ENCODE data around the gene SLC35G1.

SLC35G1 gene, protein sequence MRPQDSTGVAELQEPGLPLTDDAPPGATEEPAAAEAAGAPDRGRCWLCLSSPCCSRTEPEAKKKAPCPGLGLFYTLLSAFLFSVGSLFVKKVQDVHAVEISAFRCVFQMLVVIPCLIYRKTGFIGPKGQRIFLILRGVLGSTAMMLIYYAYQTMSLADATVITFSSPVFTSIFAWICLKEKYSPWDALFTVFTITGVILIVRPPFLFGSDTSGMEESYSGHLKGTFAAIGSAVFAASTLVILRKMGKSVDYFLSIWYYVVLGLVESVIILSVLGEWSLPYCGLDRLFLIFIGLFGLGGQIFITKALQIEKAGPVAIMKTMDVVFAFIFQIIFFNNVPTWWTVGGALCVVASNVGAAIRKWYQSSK

DNA sequence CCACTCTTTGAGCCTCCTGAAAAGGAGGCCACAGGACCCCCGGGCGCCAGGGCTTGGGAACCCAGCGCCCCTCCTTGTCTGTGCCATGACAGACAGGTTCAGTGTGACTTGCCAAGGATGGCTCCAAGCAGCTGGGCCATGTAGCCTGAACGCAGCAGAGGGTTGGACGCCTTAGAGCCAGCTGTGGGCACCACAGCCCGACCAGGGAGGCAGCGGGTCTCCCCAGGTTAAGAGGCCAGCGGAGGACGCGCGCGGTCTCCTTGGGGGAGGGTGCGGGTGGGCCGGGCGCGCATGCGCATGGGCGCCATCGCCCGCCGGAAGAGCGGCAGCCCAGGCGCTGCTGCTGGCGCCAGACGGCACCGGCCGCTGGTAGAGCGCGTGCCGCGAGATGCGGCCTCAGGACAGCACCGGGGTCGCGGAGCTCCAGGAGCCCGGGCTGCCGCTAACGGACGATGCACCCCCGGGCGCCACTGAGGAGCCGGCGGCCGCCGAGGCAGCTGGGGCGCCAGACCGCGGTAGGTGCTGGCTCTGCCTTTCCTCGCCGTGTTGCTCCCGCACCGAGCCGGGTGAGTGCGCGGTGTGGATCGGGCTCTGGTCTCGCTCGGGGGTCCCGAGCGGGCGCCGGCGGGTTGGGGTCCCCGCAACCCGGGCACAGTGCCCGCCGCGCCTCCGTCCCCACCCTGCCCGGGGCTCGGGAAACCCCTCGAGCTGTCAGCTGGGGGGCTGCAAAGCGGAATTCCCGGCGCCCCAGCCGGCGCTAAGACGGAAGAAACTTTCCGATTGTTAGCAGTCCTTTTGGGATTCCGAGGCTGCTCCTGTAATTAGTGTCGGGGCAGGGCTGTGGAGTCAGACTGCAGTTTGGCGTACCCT, at the start of gene SLC35G1:
SLC35G1 (plus strand) TSS at position 333 of the 870 bp plus-strand sequence; CDS start at position 389, 56 bp downstream.
- in situ Hi-C loops (cut with MboI; ENCODE audit: low sequenced_read_pairs) = no loop called here
- peaks cover 10% of the 10 kb centered on the region for H3K36me3 ChIP-seq (replicated peaks)
- H3K9me3 ChIP-seq = no peaks in the 10 kb centered on the region
- peaks cover 14% of the 10 kb centered on the region for H3K4me1 ChIP-seq
- peak; percentile 56 to 81 for DNase-seq (ENCODE audit: low spot score in 2 of 2)
- no peaks in the 10 kb centered on the region for H3K27me3 ChIP-seq (ENCODE audit: low read depth)
- peak within 1 kb of the TSS; percentile 61 for H3K4me3 ChIP-seq

DNA sequence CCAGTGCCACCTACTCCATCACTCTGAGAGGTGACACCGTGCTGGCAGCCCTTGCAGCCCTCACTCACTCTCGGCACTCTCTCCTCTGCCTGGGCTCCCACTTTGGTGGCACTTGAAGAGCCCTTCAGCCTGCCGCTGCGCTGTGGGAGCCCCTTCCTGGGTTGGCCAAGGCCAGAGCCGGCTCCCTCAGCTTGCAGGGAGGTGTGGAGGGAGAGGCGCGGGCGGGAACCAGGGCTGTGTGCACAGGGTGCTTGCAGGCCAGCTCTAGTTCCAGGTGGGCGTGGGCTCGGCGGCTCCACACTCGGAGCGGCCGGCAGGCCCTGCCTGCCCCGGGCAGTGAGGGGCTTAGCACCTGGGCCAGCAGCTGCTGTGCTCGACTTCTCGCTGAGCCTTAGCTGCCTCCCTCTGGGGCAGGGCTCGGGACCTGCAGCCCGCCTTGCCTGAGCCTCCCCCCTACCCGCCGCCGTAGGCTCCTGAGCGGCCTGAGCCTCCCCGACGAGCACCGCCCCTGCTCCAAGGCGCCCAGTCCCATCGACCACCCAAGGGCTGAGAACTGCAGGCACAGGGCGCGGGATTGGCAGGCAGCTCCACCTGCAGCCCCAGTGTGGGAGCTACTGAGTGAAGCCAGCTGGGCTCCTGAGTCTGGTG, 48.7 kb upstream of the SLC35G1 start:
- Histone ChIP-seq H3K4me1 (peaks cover 15% of the 10 kb centered on the region), H3K9me3 (no peaks in the 10 kb centered on the region), H3K27me3 (ENCODE audit: low read depth) (no peaks in the 10 kb centered on the region), H3K36me3 (replicated peaks) (no peaks in the 10 kb centered on the region), H3K4me3 (no peak overlapping the region)
- in situ Hi-C loops (cut with MboI; ENCODE audit: low sequenced_read_pairs) = no loop called here
- no peak for DNase-seq (ENCODE audit: low spot score in 2 of 2)

- Histone ChIP-seq H3K27me3 (ENCODE audit: low read depth) (no peaks in the 10 kb centered on the region; the same call in 1 of the 2 replicates), H3K4me1 (peaks cover 10% of the 10 kb centered on the region), H3K36me3 (replicated peaks) (no peaks in the 10 kb centered on the region), H3K4me3 (no peak overlapping the region), H3K9me3 (no peaks in the 10 kb centered on the region)
- in situ Hi-C loops (cut with MboI; ENCODE audit: low sequenced_read_pairs) = no loop called here
- DNase-seq (ENCODE audit: low spot score in 2 of 2) = peak; percentile 38 to 69
These were observed 44.2 kb upstream of the SLC35G1 start for GRCh38 chr10:93849593-93849992.

- Histone ChIP-seq H3K9me3 (no peaks in the 10 kb centered on the region), H3K4me3 (no peak overlapping the region), H3K27me3 (ENCODE audit: low read depth) (no peaks in the 10 kb centered on the region; the same call in 1 of the 2 replicates), H3K36me3 (replicated peaks) (no peaks in the 10 kb centered on the region), H3K4me1 (peaks cover 10% of the 10 kb centered on the region)
- DNase-seq (ENCODE audit: low spot score in 2 of 2) = no peak
- in situ Hi-C loops (cut with MboI; ENCODE audit: low sequenced_read_pairs) = no loop called here
These were observed 43.5 kb upstream of the SLC35G1 start for GRCh38 chr10:93850031-93851015.

DNA sequence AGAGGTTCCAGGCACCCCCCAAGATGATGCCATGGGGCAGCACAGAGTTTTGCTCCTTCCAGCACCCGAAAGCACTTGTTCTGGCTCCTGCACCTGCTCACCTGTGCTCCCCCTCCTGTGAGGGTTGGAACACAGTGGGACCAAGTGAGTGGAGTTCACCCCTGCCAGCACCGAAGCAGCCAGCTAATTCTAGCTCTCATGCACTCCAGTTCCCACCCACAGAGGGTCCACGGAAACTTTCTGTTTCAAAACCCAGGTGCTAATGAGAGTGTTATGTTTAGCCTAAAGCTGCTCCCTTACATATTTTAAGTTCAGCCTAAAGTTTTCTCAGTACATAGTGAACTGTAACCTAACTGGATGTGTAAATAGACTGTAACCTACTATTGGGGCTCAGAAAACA, 42.6 kb upstream of the SLC35G1 start:
- in situ Hi-C loops (cut with MboI; ENCODE audit: low sequenced_read_pairs) = no loop called here
- H3K4me1 ChIP-seq = peaks cover 10% of the 10 kb centered on the region
- no peaks in the 10 kb centered on the region; the same call in 1 of the 2 replicates for H3K27me3 ChIP-seq (ENCODE audit: low read depth)
- no peak for DNase-seq (ENCODE audit: low spot score in 2 of 2)
- H3K9me3 ChIP-seq = no peaks in the 10 kb centered on the region
- H3K36me3 ChIP-seq (replicated peaks) = no peaks in the 10 kb centered on the region
- H3K4me3 ChIP-seq = no peak overlapping the region

GRCh38 chr10:93852476-93853095, 41.2 kb upstream of the SLC35G1 start:
- H3K36me3 ChIP-seq (replicated peaks) = no peaks in the 10 kb centered on the region
- in situ Hi-C loops (cut with MboI; ENCODE audit: low sequenced_read_pairs) = no loop called here
- no peak for DNase-seq (ENCODE audit: low spot score in 2 of 2)
- H3K4me3 ChIP-seq = no peak overlapping the region
- H3K4me1 ChIP-seq = peaks cover 10% of the 10 kb centered on the region
- H3K9me3 ChIP-seq = no peaks in the 10 kb centered on the region
- H3K27me3 ChIP-seq (ENCODE audit: low read depth) = no peaks in the 10 kb centered on the region; the same call in 1 of the 2 replicates

DNA sequence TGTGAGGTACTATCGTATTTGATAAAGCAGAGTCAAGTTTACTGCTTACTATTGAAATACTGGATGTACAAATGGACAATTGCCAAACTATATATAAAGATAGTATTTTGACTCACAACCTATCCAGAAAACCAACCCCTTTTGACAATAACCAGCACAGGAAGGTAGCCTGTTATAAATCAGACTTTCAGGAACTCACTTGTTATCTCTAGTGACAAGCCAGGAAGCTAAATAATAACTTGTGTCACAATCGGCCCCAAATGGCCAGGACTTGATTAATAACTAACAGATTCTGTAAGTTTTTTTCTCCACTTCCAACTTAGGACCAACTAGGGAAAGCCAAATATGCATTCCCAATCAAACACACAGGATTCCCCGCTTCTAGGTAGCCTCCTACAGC, 38.8 kb upstream of the SLC35G1 start:
- in situ Hi-C loops (cut with MboI; ENCODE audit: low sequenced_read_pairs) = no loop called here

DNA sequence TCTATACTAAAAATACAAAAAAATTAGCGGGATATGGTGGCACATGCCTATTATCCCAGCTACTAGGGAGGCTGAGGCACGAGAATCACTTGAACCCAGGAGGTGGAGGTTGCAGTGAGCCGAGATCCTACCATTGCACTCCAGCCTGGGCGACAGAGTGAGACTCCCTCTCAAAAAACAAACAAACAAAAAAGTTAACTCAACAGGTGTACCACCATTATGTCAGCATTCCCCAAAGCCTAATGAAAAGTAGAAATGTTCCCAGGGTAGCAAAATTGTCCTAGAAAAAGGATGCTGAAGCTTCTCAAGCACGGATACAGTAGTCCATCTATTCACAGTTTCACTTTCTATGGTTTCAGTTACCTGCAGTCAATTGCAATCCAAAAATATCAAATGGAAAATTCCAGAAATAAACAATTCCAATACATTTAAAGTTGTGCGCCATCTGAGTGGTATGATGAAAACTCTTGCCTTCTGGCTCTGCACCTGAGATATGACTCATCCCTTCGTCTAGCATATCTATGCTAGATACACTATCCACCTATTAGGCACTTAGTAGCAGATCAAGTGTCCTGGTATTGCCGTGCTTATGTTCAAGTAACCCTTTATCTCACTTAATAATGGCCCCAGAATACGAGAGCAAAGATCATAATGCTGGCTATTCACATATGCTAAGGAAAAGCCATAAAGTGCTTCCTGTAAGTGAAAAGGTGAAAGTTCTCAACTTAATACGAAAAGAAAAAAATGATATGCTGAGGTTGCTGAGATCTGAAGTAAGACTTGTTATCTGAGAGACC, 37.2 kb upstream of the SLC35G1 start:
- H3K4me3 ChIP-seq = no peak overlapping the region
- in situ Hi-C loops (cut with MboI; ENCODE audit: low sequenced_read_pairs) = no loop called here
- no peaks in the 10 kb centered on the region for H3K27me3 ChIP-seq (ENCODE audit: low read depth)
- no peaks in the 10 kb centered on the region for H3K36me3 ChIP-seq (replicated peaks)
- no peak for DNase-seq (ENCODE audit: low spot score in 2 of 2)
- H3K9me3 ChIP-seq = no peaks in the 10 kb centered on the region; the same call in 1 of the 2 replicates
- no peaks in the 10 kb centered on the region for H3K4me1 ChIP-seq

More for the DNA sequence above, 38.8 kb upstream of the SLC35G1 start:
- H3K4me3 ChIP-seq = no peak overlapping the region
- H3K36me3 ChIP-seq (replicated peaks) = no peaks in the 10 kb centered on the region
- no peaks in the 10 kb centered on the region; the same call in 1 of the 2 replicates for H3K27me3 ChIP-seq (ENCODE audit: low read depth)
- no peak for DNase-seq (ENCODE audit: low spot score in 2 of 2)
- peaks cover 2% of the 10 kb centered on the region for H3K4me1 ChIP-seq
- H3K9me3 ChIP-seq = no peaks in the 10 kb centered on the region

DNA sequence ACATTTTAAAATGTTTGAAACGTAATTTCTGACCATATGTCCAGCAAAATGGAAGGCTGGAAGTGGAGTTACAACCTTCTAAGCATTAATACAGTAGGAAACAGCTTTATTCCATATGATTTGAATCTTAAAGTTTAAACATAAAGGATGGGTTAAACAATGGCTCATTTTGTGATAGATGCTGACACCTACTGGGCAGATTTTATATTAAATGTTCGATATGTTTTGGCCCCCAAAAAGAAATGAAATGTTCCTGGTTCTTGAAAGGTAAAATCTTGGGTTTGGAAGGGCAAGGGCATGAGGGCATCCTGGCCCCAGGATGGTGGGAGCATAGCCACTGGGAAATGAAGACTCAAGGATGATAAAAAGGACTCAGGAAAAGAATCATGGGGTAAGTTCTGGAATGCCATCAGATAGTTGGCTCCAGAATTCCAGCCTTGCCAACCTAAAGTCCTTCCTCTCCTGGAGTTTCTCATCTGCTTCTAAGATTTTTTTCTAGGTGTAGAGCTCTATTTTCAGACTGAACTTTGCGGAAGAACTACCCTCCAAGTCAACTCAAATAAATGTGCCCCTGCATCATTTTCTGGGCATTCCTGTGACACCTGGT, 34.6 kb upstream of the SLC35G1 start:
- no peak for DNase-seq (ENCODE audit: low spot score in 2 of 2)
- no peaks in the 10 kb centered on the region; the same call in 1 of the 2 replicates for H3K9me3 ChIP-seq
- H3K4me3 ChIP-seq = no peak overlapping the region
- no peaks in the 10 kb centered on the region; the same call in 1 of the 2 replicates for H3K27me3 ChIP-seq (ENCODE audit: low read depth)
- no peaks in the 10 kb centered on the region for H3K4me1 ChIP-seq
- no peaks in the 10 kb centered on the region for H3K36me3 ChIP-seq (replicated peaks)
- in situ Hi-C loops (cut with MboI; ENCODE audit: low sequenced_read_pairs) = no loop called here

- Histone ChIP-seq H3K9me3 (no peaks in the 10 kb centered on the region; the same call in 1 of the 2 replicates), H3K4me1 (no peaks in the 10 kb centered on the region), H3K27me3 (ENCODE audit: low read depth) (peaks cover 6% of the 10 kb centered on the region), H3K36me3 (replicated peaks) (no peaks in the 10 kb centered on the region), H3K4me3 (no peak overlapping the region)
- in situ Hi-C loops (cut with MboI; ENCODE audit: low sequenced_read_pairs) = no loop called here
- no peak for DNase-seq (ENCODE audit: low spot score in 2 of 2)
These were observed 32.0 kb upstream of the SLC35G1 start for GRCh38 chr10:93861825-93862224.

DNA sequence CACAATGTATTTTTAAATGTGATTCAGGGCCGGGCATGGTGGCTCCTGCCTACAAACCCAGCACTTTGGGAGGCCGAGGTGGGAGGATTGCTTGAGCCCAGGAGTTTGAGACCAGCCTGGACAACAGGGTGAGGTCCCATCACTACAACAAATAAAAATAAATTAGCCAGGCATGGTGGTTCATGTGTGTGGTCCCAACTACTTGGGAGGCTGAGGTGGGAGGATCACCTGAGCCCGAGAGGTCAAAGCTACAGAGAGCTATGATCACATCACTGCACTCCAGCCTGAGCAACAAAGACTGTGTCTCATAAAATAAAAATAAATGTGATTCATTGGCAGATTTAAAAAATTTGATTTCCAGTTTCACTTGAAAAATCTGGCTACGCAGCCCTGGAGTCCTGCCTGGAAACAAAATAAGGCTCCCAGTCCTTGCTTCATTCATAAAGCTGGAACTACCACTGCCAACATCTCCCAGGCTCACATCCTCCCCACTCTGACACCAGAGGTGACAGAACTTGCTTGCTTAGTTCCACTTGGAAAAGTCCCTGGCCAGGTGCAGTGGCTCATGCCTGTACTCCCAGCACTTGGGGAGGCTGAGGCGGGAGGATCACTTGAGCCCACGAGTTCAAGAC, 27.9 kb upstream of the SLC35G1 start:
- DNase-seq (ENCODE audit: low spot score in 2 of 2) = no peak
- H3K4me3 ChIP-seq = no peak overlapping the region
- H3K36me3 ChIP-seq (replicated peaks) = no peaks in the 10 kb centered on the region
- in situ Hi-C loops (cut with MboI; ENCODE audit: low sequenced_read_pairs) = no loop called here
- H3K4me1 ChIP-seq = no peaks in the 10 kb centered on the region
- H3K9me3 ChIP-seq = no peaks in the 10 kb centered on the region; the same call in 1 of the 2 replicates
- peaks cover 11% of the 10 kb centered on the region for H3K27me3 ChIP-seq (ENCODE audit: low read depth)

Data from HAP-1 (cell line).